Type B pancreatic cell (in vitro differentiated cells): ENCODE measurements around the gene MAP3K2. TPM values are rescaled to one million over a fixed set of nuclear protein-coding genes. Genes with fewer than 3 reads are reported as not detected.
A peak's percentile ranks its signal among the peaks of the same experiment; 100 is the strongest.

Experiments used
- DNase-seq: peaks from one replicate; pipeline ENCODE4 v3.0.0; 2021; ENCODE audit warnings: mixed read lengths; ENCODE audit not compliant: unreplicated experiment; ENCODE audit errors: extremely low spot score
- H3K27ac Mint-ChIP-seq: 2 replicates; pipeline ENCODE4 v1.8.0; 2021; ENCODE audit warnings: mild to moderate bottlenecking, mixed read lengths
- H3K27me3 Mint-ChIP-seq: 2 replicates; pipeline ENCODE4 v1.8.0; 2021; ENCODE audit warnings: mixed read lengths
- H3K36me3 Mint-ChIP-seq: 2 replicates; pipeline ENCODE4 v1.8.0; 2021; ENCODE audit warnings: mixed read lengths
- H3K4me1 Mint-ChIP-seq: one replicate; pipeline ENCODE4 v1.8.0; 2021; ENCODE audit warnings: mixed read lengths; ENCODE audit not compliant: unreplicated experiment
- H3K4me3 Mint-ChIP-seq: 2 replicates; pipeline ENCODE4 v1.8.0; 2021; ENCODE audit warnings: mild to moderate bottlenecking, mixed read lengths
- H3K9me3 Mint-ChIP-seq: 2 replicates; pipeline ENCODE4 v1.8.0; 2021; ENCODE audit warnings: mixed read lengths
- long read RNA-seq: library from polyadenylated mRNA; unstranded; transcript quantifications from one replicate; pipeline ENCODE4 v2.0.0, GENCODE V29; 2020
- total RNA-seq: library from RNA; stranded (reverse); gene quantifications from 2 replicates; pipeline ENCODE4 v1.2.1, GENCODE V29; 2021; ENCODE audit warnings: low replicate concordance
- TF ChIP-seq, protein P1 (sequence below): fragments of 200-600 bp; sonication (generic); conservative IDR thresholded peaks from 2 replicates; pipeline ENCODE4 v1.5.0; 2021; ENCODE audit warnings: antibody characterized with exemption, mild to moderate bottlenecking

Gene MAP3K2
- 30.8 and 34.5 TPM in 2 replicates for total RNA-seq
- long read RNA-seq, partial matches to known transcripts, result 6 of 15 reads
- long read RNA-seq, other reads (novel, unspliced or antisense), result 8 of 15 reads

- Mint-ChIP-seq H3K36me3 (peaks cover 7% of the 10 kb centered on the region), H3K4me3 (peak within 1 kb of the TSS; percentile 94), H3K27me3 (peaks cover 3% of the 10 kb centered on the region), H3K4me1 (peaks cover 37% of the 10 kb centered on the region), H3K27ac (peak within 1 kb of the TSS; percentile 95), H3K9me3 (no peaks in the 10 kb centered on the region)
- TF ChIP-seq, protein P1, sequence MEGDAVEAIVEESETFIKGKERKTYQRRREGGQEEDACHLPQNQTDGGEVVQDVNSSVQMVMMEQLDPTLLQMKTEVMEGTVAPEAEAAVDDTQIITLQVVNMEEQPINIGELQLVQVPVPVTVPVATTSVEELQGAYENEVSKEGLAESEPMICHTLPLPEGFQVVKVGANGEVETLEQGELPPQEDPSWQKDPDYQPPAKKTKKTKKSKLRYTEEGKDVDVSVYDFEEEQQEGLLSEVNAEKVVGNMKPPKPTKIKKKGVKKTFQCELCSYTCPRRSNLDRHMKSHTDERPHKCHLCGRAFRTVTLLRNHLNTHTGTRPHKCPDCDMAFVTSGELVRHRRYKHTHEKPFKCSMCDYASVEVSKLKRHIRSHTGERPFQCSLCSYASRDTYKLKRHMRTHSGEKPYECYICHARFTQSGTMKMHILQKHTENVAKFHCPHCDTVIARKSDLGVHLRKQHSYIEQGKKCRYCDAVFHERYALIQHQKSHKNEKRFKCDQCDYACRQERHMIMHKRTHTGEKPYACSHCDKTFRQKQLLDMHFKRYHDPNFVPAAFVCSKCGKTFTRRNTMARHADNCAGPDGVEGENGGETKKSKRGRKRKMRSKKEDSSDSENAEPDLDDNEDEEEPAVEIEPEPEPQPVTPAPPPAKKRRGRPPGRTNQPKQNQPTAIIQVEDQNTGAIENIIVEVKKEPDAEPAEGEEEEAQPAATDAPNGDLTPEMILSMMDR, result peak; percentile 13
- DNase-seq, result peak; percentile 97
Measured at GRCh38 chr2:127387655-127388422, at the start of gene MAP3K2. MAP3K2 (minus strand) TSS chr2:127387975; CDS start chr2:127343129, 44,846 bp downstream.

DNA sequence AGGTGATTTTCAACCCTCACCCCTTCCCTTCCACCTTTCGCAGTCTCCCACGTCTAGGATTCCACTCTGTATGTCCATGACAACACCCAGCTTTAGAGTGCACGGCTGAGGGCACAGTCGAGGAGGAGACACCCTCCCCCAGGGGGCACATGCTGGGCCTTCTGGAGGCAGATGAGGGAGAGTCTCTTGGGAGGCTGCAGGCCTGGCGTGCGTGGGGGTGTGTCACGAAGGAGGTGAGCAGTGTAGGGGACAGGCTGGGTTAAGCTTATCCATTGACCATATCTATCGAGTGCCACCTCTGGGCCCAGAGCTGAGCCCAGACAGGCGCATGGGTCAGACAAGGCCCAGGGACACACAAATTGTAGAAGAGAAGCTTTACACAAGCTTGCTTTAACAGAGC is 49.3 kb upstream of the MAP3K2 start:
- H3K4me1 Mint-ChIP-seq, result peaks cover 4% of the 10 kb centered on the region
- no peak overlapping the region for H3K4me3 Mint-ChIP-seq
- no peak overlapping the region for H3K27ac Mint-ChIP-seq
- H3K27me3 Mint-ChIP-seq, result no peaks in the 10 kb centered on the region
- no peaks in the 10 kb centered on the region for H3K36me3 Mint-ChIP-seq
- TF ChIP-seq, protein P1, result no peak
- peaks cover 6% of the 10 kb centered on the region for H3K9me3 Mint-ChIP-seq
- no peak for DNase-seq

- Mint-ChIP-seq H3K4me3 (no peak overlapping the region), H3K4me1 (peaks cover 10% of the 10 kb centered on the region), H3K27me3 (no peaks in the 10 kb centered on the region), H3K9me3 (no peaks in the 10 kb centered on the region), H3K27ac (no peak overlapping the region), H3K36me3 (no peaks in the 10 kb centered on the region)
- no peak for DNase-seq
- TF ChIP-seq, protein P1, result no peak
Measured at GRCh38 chr2:127434515-127434914, 46.7 kb upstream of the MAP3K2 start.

DNA sequence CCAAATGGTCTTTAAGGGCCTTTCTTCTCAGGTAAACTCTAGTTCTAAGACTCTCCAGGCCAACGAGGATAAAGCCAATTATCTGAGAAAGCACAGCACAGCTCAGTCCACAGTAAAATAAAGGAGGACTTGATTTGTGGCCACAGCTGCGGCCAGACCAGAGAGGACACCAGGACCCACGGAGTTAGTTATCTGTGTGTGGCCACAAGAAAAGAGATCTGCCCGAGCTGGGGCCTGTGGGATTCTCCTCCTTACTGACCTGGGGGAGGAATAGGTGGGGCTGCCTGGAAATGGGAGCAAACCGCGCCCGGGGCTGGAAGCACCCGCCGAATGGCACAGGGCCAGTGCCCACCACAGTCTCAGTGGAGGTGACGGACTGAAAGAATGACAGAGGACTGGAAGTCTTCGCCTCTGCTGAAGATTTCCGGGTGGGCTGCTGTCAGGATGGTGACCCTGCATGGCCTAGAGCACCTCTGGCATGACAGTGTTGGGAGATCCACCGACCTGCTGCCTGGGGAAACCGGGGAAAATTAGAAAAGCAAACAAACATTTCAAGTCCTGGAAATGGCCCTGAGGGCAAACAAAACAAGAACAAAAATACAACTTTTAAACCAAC is 43.7 kb upstream of the MAP3K2 start:
- Mint-ChIP-seq H3K27me3 (no peaks in the 10 kb centered on the region), H3K36me3 (no peaks in the 10 kb centered on the region), H3K4me1 (peaks cover 10% of the 10 kb centered on the region), H3K9me3 (no peaks in the 10 kb centered on the region), H3K4me3 (no peak overlapping the region), H3K27ac (no peak overlapping the region)
- peak; percentile 55 for DNase-seq
- TF ChIP-seq, protein P1, result no peak

- H3K4me3 Mint-ChIP-seq, result no peak overlapping the region
- H3K9me3 Mint-ChIP-seq, result no peaks in the 10 kb centered on the region
- no peak for DNase-seq
- TF ChIP-seq, protein P1, result no peak
- peaks cover 12% of the 10 kb centered on the region for H3K27me3 Mint-ChIP-seq
- no peaks in the 10 kb centered on the region for H3K36me3 Mint-ChIP-seq
- peaks cover 13% of the 10 kb centered on the region for H3K4me1 Mint-ChIP-seq
- no peak overlapping the region for H3K27ac Mint-ChIP-seq
Measured at GRCh38 chr2:127429844-127430425, 42.2 kb upstream of the MAP3K2 start.
